NT2/D1 (cell line): ENCODE data around the gene SIAH3.

Source experiments
- DNase-seq: peaks from one replicate; pipeline ENCODE4 v3.0.0-alpha.2; 2011; ENCODE audit warnings: low read depth, low spot score
- H3K27me3 ChIP-seq: 2 replicates; pipeline ENCODE4 v1.6.0; 2011; ENCODE audit warnings: mild to moderate bottlenecking; ENCODE audit not compliant: insufficient read length, insufficient read depth
- H3K36me3 ChIP-seq: 2 replicates; pipeline ENCODE4 v1.6.1; 2011; ENCODE audit warnings: mild to moderate bottlenecking, low read length, mixed read lengths; ENCODE audit not compliant: insufficient read depth, insufficient read length
- H3K4me1 ChIP-seq: 2 replicates; pipeline ENCODE4 v1.5.1; 2011; ENCODE audit not compliant: insufficient read depth, insufficient read length
- H3K4me3 ChIP-seq: 2 replicates; pipeline ENCODE4 v1.5.1; 2011; ENCODE audit warnings: low read depth; ENCODE audit not compliant: insufficient read length
- H3K9ac ChIP-seq: 2 replicates; pipeline ENCODE4 v1.6.0; 2011; ENCODE audit warnings: low read depth; ENCODE audit not compliant: insufficient read length
- H3K9me3 ChIP-seq: 2 replicates; pipeline ENCODE4 v1.5.1; 2011; ENCODE audit warnings: mild to moderate bottlenecking, low read length; ENCODE audit not compliant: insufficient read depth
- SUZ12 ChIP-seq: IDR thresholded peaks from 2 replicates; pipeline ENCODE4 v1.6.1; 2011; ENCODE audit not compliant: insufficient read length, insufficient read depth; ENCODE audit errors: extremely low read depth
- YY1 ChIP-seq: IDR thresholded peaks from 2 replicates; pipeline ENCODE4 v1.6.1; 2011; ENCODE audit not compliant: insufficient read length, insufficient read depth
- ZNF274 ChIP-seq: IDR thresholded peaks from 2 replicates; pipeline ENCODE4 v1.6.1; 2011; ENCODE audit warnings: mild to moderate bottlenecking, low read depth, low read length

Gene SIAH3

DNA sequence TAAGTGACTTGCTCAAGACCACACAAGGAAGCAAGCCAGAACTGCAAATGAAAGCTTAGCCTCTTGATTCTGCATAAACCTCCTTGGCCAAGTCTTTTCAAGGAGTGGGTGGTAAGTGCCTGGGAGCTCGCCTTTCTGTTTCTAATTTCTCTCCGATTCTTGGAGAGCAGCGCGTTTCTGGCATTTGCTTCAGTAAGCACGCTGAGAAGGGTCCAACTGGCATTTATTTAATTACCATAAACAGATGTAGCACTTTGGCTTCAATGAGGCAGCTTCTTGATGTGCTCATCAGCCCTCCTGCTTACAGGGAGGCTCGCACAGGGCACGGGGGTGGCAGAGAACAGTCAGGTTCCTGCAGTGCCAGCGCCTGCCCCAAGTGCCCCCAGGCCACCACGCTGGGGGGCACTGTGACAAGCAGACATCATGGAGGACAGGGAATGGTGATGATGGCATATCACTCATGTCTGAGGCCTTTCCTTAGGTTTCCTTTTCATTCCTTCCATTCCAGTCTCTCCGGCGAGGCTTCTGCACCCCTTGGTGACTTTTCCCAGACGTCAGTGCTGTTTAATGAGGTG lies 13.3 kb downstream of the SIAH3 start:
- H3K9me3 ChIP-seq: no peaks in the 10 kb centered on the region
- no peaks in the 10 kb centered on the region for H3K36me3 ChIP-seq
- TF ChIP-seq YY1 (no peak), SUZ12 (no peak), ZNF274 (no peak)
- no peak for DNase-seq
- no peak overlapping the region for H3K9ac ChIP-seq
- H3K4me1 ChIP-seq: peaks cover 3% of the 10 kb centered on the region
- H3K4me3 ChIP-seq: no peak overlapping the region
- H3K27me3 ChIP-seq: no peaks in the 10 kb centered on the region

DNA sequence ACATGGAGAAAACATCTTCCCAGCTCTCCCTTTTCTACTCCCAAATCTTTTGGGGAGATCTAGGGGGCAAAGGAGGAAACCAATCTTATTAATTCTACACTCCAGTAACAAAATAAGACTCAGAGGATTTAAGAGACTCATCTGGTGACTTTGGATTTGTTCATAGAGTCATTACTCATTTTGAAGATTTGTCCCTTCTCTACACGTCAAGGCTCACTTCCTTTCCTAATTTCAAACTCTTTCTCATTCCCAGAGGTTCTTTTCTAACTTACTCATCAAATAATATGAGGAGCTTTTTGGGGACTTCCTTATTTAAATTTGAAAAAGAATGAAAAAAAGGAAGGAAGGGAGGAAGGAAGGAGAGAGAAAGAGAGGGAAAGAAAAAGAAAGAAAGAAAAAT lies 14.4 kb downstream of the SIAH3 start:
- DNase-seq: no peak
- Histone ChIP-seq H3K4me1 (peaks cover 3% of the 10 kb centered on the region), H3K4me3 (no peak overlapping the region), H3K36me3 (no peaks in the 10 kb centered on the region), H3K27me3 (no peaks in the 10 kb centered on the region), H3K9ac (no peak overlapping the region), H3K9me3 (no peaks in the 10 kb centered on the region)
- no peak for TF ChIP-seq SUZ12
- TF ChIP-seq YY1: no peak
- no peak for TF ChIP-seq ZNF274

DNA sequence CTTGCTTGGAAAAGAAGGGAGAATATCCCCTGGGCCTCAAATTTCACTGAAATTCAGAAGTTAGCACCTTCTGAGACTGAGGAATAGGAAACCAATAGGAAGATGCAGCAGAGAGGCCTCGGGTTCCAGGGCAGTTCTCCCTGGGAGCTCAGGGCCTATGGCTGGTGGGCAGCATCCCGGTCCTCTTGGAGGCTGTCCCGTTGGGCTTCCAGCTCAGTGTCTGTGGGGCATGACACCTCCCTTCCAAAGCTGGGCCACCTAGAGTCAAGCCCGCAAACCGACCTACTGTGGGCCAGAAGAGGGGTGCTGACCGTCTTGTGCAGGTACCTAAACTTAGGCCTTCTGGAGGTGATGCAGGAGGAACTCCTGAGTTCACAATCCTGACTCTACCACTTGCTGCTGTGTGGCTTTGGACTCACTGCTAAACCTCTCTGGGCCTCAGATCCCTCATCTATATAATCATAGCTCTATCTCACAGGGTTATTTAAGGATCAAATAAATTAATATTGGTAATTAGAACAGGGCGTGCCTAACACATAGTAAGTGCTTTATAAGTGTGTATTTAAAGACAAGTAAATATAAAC lies 17.1 kb downstream of the SIAH3 start:
- H3K9ac ChIP-seq: no peak overlapping the region
- no peak overlapping the region for H3K4me3 ChIP-seq
- TF ChIP-seq ZNF274 (no peak), SUZ12 (no peak), YY1 (no peak)
- no peaks in the 10 kb centered on the region for H3K36me3 ChIP-seq
- H3K9me3 ChIP-seq: no peaks in the 10 kb centered on the region
- no peak for DNase-seq
- H3K4me1 ChIP-seq: peaks cover 3% of the 10 kb centered on the region
- H3K27me3 ChIP-seq: no peaks in the 10 kb centered on the region

DNA sequence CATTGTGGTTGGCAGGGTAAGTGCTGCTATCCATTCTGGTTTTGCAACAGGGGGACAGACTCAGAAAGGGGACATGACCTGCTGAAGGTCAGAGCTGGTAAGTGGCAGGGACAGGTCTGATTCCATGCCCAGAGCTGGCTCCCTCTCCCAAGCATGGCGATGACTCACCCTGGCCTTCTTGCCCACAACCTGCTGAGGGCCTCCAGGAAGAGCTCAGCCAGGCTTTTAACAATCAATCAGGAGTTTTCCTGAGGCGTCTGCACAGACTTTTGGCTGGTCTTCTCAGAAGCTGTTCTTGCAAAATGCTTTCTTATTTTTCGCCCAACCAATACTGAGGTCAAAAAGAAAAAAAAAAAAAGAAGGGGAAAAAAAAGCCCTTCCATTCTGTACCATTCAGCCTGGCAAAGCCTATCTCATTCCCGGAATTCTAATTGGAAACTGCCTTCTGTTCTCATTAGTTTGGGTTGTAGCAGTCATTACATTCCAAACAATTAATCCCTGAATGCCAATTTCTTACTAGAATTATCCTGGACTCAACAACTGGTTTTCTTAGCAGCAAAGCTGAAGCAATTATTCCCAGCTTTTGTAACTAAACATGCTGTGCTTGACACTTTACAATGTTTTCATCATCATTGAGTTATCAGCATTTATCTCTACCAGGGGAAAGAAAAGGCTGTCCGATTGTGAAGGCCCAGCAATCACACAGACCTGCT lies 17.7 kb downstream of the SIAH3 start:
- no peak for DNase-seq
- Histone ChIP-seq H3K27me3 (no peaks in the 10 kb centered on the region), H3K9me3 (no peaks in the 10 kb centered on the region), H3K4me1 (peaks cover 3% of the 10 kb centered on the region), H3K4me3 (no peak overlapping the region), H3K9ac (no peak overlapping the region), H3K36me3 (no peaks in the 10 kb centered on the region)
- TF ChIP-seq SUZ12: no peak
- TF ChIP-seq YY1: no peak
- no peak for TF ChIP-seq ZNF274

DNA sequence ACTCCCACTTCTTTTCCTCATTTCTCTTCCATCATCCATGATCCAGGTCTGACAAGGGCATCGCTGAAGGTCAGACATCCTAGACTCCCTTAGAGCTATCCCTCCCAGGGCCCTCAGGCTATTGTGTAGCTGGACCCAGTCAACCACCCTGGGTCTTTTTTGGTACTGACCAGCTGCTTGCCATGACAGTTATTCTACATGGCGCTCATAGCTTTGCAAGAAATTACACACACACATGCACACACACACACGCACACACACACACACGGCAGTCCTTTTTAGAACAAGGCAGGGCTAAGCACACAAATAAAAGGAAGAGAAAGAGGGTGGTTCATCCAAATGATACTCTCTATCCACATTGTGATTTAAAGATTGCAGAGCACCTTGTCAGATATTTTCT lies 18.3 kb downstream of the SIAH3 start:
- Histone ChIP-seq H3K4me3 (no peak overlapping the region), H3K27me3 (no peaks in the 10 kb centered on the region), H3K9me3 (no peaks in the 10 kb centered on the region), H3K9ac (no peak overlapping the region), H3K36me3 (no peaks in the 10 kb centered on the region), H3K4me1 (no peaks in the 10 kb centered on the region)
- TF ChIP-seq SUZ12 (no peak), YY1 (no peak), ZNF274 (no peak)
- no peak for DNase-seq

DNA sequence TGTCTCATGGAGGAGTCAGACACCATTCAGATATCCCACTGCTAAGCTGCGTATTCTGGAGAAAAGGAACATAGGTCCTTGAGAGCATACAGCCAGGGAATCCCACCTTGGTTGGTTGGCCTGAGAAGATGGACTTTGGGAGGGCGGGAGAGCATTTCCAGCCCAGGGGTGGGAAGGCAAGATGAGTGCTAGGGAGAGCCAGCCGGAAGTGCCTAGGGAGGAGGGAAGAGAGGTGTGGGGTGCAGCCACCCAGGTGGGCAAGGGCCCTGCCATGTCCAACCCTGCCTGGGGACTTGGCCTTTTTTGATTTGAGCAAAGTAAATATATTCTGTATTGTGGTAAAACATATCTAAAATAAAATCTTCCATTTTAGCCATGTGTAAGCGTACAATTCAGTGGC lies 19.7 kb downstream of the SIAH3 start:
- TF ChIP-seq ZNF274: no peak
- TF ChIP-seq SUZ12: no peak
- no peak for TF ChIP-seq YY1
- H3K9me3 ChIP-seq: no peaks in the 10 kb centered on the region
- H3K4me3 ChIP-seq: no peak overlapping the region
- no peaks in the 10 kb centered on the region for H3K27me3 ChIP-seq
- H3K36me3 ChIP-seq: no peaks in the 10 kb centered on the region
- no peak for DNase-seq
- no peak overlapping the region for H3K9ac ChIP-seq
- H3K4me1 ChIP-seq: no peaks in the 10 kb centered on the region

DNA sequence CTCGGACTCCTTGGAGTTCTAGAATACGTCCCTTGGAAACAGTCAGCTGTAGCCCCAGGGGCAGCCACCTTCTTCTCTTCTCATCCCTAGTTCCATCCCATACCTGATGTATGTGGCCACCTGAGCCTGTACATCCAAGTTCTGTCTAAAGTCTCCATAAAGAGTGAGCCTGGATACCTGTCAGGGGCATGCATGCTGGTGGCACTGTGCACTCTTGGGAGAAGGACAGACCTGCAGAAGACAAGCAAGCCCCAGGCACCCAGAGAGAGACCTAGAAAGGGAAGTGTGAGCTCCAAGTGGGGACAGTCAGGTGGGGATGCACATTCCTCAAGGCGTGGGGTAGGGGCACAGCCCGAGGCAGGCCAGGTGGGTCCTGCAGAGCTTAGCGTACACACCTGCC lies 21.4 kb downstream of the SIAH3 start:
- no peak for DNase-seq
- H3K4me1 ChIP-seq: no peaks in the 10 kb centered on the region
- TF ChIP-seq YY1 (no peak), SUZ12 (no peak), ZNF274 (no peak)
- no peak overlapping the region for H3K4me3 ChIP-seq
- no peak overlapping the region for H3K9ac ChIP-seq
- H3K9me3 ChIP-seq: no peaks in the 10 kb centered on the region
- H3K36me3 ChIP-seq: no peaks in the 10 kb centered on the region
- no peaks in the 10 kb centered on the region for H3K27me3 ChIP-seq
